ENCODE data around the gene SASH1.

DNA sequence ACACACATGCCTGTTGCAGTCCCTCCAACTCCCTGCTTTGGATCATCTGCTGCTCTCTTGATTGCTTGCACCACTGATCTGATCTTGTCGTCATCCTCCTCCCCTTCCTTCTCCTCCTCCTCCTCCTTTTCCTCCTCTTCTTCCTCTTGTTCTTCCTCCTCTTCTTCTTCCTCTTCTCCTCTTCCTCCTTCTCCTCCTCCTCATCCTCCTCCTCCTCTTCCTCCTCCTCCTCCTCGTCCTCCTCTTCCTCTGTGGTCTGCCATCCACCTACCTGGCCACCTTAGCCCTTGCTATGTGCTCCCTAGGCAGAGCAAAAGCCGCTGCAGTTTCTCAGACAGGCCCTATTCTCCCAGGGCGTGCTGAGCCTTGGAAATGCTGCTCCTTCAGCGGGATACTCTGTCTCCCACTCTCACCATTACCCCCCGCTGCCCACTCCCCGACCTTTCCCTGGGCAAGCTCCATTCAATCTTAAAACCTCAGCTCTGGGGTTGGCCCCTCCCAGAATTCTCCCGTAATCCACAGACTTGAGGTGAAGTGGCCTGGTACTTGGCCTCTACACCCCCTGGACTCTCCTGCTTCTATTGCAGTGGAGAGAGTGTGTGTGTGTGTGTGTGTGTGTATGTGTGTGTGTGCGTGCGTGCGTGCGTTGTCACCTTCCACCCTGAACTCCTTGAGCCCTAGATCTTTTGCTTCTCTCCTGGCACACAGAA lies 105.0 kb downstream of the SASH1 start:
- TF ChIP-seq, protein P1, sequence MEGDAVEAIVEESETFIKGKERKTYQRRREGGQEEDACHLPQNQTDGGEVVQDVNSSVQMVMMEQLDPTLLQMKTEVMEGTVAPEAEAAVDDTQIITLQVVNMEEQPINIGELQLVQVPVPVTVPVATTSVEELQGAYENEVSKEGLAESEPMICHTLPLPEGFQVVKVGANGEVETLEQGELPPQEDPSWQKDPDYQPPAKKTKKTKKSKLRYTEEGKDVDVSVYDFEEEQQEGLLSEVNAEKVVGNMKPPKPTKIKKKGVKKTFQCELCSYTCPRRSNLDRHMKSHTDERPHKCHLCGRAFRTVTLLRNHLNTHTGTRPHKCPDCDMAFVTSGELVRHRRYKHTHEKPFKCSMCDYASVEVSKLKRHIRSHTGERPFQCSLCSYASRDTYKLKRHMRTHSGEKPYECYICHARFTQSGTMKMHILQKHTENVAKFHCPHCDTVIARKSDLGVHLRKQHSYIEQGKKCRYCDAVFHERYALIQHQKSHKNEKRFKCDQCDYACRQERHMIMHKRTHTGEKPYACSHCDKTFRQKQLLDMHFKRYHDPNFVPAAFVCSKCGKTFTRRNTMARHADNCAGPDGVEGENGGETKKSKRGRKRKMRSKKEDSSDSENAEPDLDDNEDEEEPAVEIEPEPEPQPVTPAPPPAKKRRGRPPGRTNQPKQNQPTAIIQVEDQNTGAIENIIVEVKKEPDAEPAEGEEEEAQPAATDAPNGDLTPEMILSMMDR (IDR thresholded peaks at IDR 0.05), result no peak
- no peak for TF ChIP-seq POLR2A (IDR thresholded peaks at IDR 0.05)

Data from body of pancreas (tissue), 4 donors.